Measurements from ENCODE around the gene RNF152. TPM values are rescaled to one million over a fixed set of nuclear protein-coding genes. Genes with fewer than 3 reads are reported as not detected.
A peak's percentile ranks its signal among the peaks of the same experiment; 100 is the strongest.

RNF152 gene
- 10 to 100 TPM; 11.0 to 15.5 TPM for total RNA-seq
- 10 to 100 TPM; 13.3 to 17.3 (median 14.5) TPM for polyA plus RNA-seq (ENCODE audit: insufficient read length in 6 of 6)
- long read RNA-seq, donor 1, full-length matches to known transcripts, result 6 of 6 reads
- long read RNA-seq, donor 1, partial matches to known transcripts, result 0 of 6 reads
- long read RNA-seq, donor 1, other reads (novel, unspliced or antisense), result 0 of 6 reads
- long read RNA-seq, donor 2, transcript RNF152-204 (3 exons, 682 nt), result major isoform, 6 of 6 reads
- long read RNA-seq, donor 2, partial matches to known transcripts, result 0 of 6 reads
- long read RNA-seq, donor 2, other reads (novel, unspliced or antisense), result 0 of 6 reads
- long read RNA-seq, donor 3, partial matches to known transcripts, result 0 of 2 reads
- long read RNA-seq, donor 3, other reads (novel, unspliced or antisense), result 0 of 2 reads
- long read RNA-seq, donor 4, result 0 reads
- long read RNA-seq, donor 5, partial matches to known transcripts, result 6 of 9 reads
- long read RNA-seq, donor 5, other reads (novel, unspliced or antisense), result 0 of 9 reads
- long read RNA-seq, donor 6, partial matches to known transcripts, result 0 of 3 reads
- long read RNA-seq, donor 6, other reads (novel, unspliced or antisense), result 0 of 3 reads
- long read RNA-seq, donor 7, partial matches to known transcripts, result 0 of 3 reads
- long read RNA-seq, donor 7, other reads (novel, unspliced or antisense), result 0 of 3 reads
- long read RNA-seq, donor 8, partial matches to known transcripts, result 0 of 4 reads
- long read RNA-seq, donor 8, other reads (novel, unspliced or antisense), result 0 of 4 reads
- long read RNA-seq, donor 9, result 0 reads
- long read RNA-seq, donor 10, partial matches to known transcripts, result 0 of 2 reads
- long read RNA-seq, donor 10, other reads (novel, unspliced or antisense), result 1 of 2 reads
- long read RNA-seq, donor 11, result 0 reads
- long read RNA-seq, donor 12, partial matches to known transcripts, result 0 of 2 reads
- long read RNA-seq, donor 12, other reads (novel, unspliced or antisense), result 0 of 2 reads

- peak; percentile 3 for ATAC-seq
- no peak for TF ChIP-seq CTCF (IDR thresholded peaks at IDR 0.05)
- peak within 1 kb of the TSS; percentile 64 to 73 for H3K4me3 ChIP-seq
- peaks cover 8 to 34% of the 10 kb centered on the region in 2 donors for H3K4me1 ChIP-seq
- H3K9me3 ChIP-seq, result no peaks in the 10 kb centered on the region
- peak within 1 kb of the TSS; percentile 65 to 69 for H3K27ac ChIP-seq
- peaks cover 0 to 69% of the 10 kb centered on the region in 2 donors for H3K27me3 ChIP-seq
- intact Hi-C loops (cut with DNase I), result loop anchor here in 1 of 2 donors (10.0 kb wide), 2 partner anchors 148 to 268 kb away; no protein-coding TSS in a partner anchor
- peak in 2 of 4 donors; percentile 47 to 54 for DNase-seq
- H3K36me3 ChIP-seq, result no peaks in the 10 kb centered on the region
Measured at GRCh38 chr18:61892683-61893308, at the start of gene RNF152. Gene RNF152, minus strand, starts transcription at chr18:61893007. Its CDS starts 76,544 bp downstream, at chr18:61816463.

GRCh38 chr18:61941948-61942471 lies 49.2 kb upstream of the RNF152 start:
- TF ChIP-seq CTCF (IDR thresholded peaks at IDR 0.05), result no peak
- DNase-seq, result peak in 1 of 4 donors; percentile 12
- intact Hi-C loops (cut with DNase I), result no loop called here
- no peaks in the 10 kb centered on the region for H3K9me3 ChIP-seq
- no peak for ATAC-seq
- no peaks in the 10 kb centered on the region for H3K27me3 ChIP-seq
- H3K4me1 ChIP-seq, result peaks cover 0 to 5% of the 10 kb centered on the region in 2 donors
- no peaks in the 10 kb centered on the region for H3K36me3 ChIP-seq
- H3K27ac ChIP-seq, result no peak overlapping the region
- H3K4me3 ChIP-seq, result no peak overlapping the region

GRCh38 chr18:61939046-61939674 lies 46.4 kb upstream of the RNF152 start:
- Histone ChIP-seq H3K9me3 (no peaks in the 10 kb centered on the region), H3K36me3 (no peaks in the 10 kb centered on the region), H3K27me3 (no peaks in the 10 kb centered on the region), H3K4me1 (peaks cover 0 to 5% of the 10 kb centered on the region in 2 donors), H3K4me3 (no peak overlapping the region), H3K27ac (no peak overlapping the region)
- DNase-seq (no peak), ATAC-seq (peak; percentile 83)
- TF ChIP-seq CTCF (IDR thresholded peaks at IDR 0.05), result no peak
- intact Hi-C loops (cut with DNase I), result no loop called here

- H3K9me3 ChIP-seq, result no peaks in the 10 kb centered on the region
- intact Hi-C loops (cut with DNase I), result no loop called here
- DNase-seq (no peak), ATAC-seq (no peak)
- no peaks in the 10 kb centered on the region for H3K4me1 ChIP-seq
- no peak overlapping the region for H3K4me3 ChIP-seq
- no peaks in the 10 kb centered on the region for H3K36me3 ChIP-seq
- H3K27ac ChIP-seq, result no peak overlapping the region
- H3K27me3 ChIP-seq, result no peaks in the 10 kb centered on the region
- no peak for TF ChIP-seq CTCF (IDR thresholded peaks at IDR 0.05)
Measured at GRCh38 chr18:61935362-61935761, 42.6 kb upstream of the RNF152 start.

All from left lung (tissue), 14 donors.